HUES6 (cell line): ENCODE results near the gene PTDSS2.
"Not testable (repeated sequence)": the region's sequence is repeated elsewhere in the genome, so short reads cannot be mapped to it uniquely, and the experiment has no call there.

Experiments
- H3K27ac ChIP-seq: 2 replicates; pipeline ENCODE4 v1.7.0; 2013; ENCODE audit warnings: low read depth, mild to moderate bottlenecking, low read length, inconsistent platforms
- H3K27me3 ChIP-seq: 2 replicates; pipeline ENCODE4 v1.6.1; 2013; ENCODE audit warnings: low read length; ENCODE audit not compliant: control insufficient read depth, insufficient read depth
- H3K36me3 ChIP-seq: 2 replicates; pipeline ENCODE4 v1.6.1; 2013; ENCODE audit warnings: low read length; ENCODE audit not compliant: control insufficient read depth, insufficient read depth
- H3K4me1 ChIP-seq: 2 replicates; pipeline ENCODE4 v1.6.1; 2013; ENCODE audit warnings: low read length; ENCODE audit not compliant: control insufficient read depth, insufficient read depth
- H3K4me3 ChIP-seq: 2 replicates; pipeline ENCODE4 v1.5.1; 2013; ENCODE audit warnings: low read depth, low read length
- H3K9ac ChIP-seq: one replicate; pipeline ENCODE4 v1.6.1; 2013; ENCODE audit warnings: mild to moderate bottlenecking, low read length
- H3K9me3 ChIP-seq: 2 replicates; pipeline ENCODE4 v1.6.1; 2013; ENCODE audit warnings: low read depth, low read length; ENCODE audit not compliant: control insufficient read depth, insufficient read depth

The PTDSS2 gene

DNA sequence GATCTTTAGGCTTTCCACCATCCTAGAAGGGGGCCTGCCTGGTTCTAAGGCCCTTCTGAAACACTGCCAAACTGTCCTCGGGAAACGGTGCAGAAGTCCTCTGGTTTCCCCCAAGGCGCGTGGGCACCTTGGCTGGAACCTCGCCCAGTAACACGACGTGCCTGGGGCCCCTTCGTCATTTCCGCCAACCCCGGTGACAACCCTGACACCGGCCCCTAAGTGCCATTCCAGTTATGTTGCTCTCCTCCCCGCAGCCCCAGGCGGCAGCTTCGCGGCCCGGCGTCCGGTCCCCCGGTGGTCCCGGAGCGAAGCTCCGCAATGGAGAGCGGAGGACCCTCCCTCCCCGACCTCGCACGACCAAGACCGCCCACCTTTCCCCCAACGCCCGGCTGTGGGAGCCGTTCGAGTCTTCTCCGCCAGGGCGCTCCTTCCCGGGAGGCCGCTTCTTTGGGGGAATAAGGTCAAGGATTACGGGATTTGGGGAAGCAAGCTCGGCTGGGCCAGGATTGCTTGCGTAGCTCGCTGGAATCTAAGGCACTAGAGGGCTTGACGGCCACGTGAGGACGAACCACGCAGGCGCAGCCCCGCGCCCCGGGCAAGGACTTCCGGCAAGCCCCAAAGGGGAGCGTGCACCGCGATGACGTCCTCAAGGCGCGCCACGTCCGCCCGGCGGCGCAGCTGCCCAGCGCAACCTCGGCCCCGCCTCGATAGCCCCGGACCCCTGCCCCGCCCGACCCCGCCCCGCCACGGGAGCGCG, 56.3 kb downstream of the PTDSS2 start:
- no peaks in the 10 kb centered on the region for H3K9me3 ChIP-seq
- H3K4me1 ChIP-seq, result no peaks in the 10 kb centered on the region; the same call in 1 of the 2 replicates
- peaks cover 11% of the 10 kb centered on the region for H3K36me3 ChIP-seq
- no peaks in the 10 kb centered on the region for H3K27me3 ChIP-seq
- H3K9ac ChIP-seq, result peak overlapping the region; percentile 96
- H3K4me3 ChIP-seq, result peak overlapping the region; percentile 77
- H3K27ac ChIP-seq, result peak overlapping the region; percentile 97

DNA sequence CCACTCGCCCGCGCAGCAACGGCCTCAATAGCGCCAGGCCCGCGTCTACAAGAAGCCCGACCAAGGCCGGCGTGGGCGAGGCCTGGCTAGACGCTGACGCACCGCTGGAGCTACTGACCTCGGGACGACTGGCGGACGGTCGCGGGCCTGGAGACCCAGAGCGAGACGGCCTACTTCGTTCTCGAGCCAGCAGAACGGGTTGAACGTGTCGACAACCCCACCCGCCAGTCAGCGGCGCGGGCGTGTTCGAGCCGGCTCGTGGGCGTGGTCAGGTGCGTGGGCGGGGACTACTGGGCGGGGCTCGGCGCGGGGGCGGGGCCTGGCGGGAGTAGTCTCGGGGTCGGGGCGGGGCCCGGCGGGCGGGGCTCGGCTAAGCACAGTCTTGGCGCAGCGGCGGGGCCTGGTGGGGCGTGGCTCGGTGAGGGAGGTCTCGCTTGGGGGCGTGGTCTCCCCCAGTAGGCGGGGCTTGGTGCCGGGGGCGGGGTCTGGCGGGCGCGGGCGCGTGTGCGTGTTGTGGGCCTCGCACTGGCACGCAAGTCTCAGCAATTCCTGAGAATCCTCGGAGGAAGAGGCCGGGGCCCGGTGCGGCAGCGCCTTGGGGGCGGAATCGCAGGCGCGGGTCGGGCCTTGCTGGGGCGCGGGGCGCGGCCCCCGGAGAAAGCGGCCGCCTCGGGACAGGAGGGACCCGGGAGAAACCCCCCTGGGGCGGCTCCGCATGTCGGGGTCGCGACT, 57.1 kb downstream of the PTDSS2 start, which contains the start of gene RNH1:
Gene RNH1 (minus strand): TSS at position 248 of the 732 bp plus-strand sequence. CDS start 5,080 bp downstream, outside the sequence.
- H3K4me1 ChIP-seq, result no peaks in the 10 kb centered on the region; the same call in 1 of the 2 replicates
- H3K27me3 ChIP-seq, result no peaks in the 10 kb centered on the region
- H3K36me3 ChIP-seq, result peaks cover 4% of the 10 kb centered on the region
- H3K9me3 ChIP-seq, result no peaks in the 10 kb centered on the region
- peak within 1 kb of the TSS; percentile 96 for H3K9ac ChIP-seq
- peak within 1 kb of the TSS; percentile 92 for H3K4me3 ChIP-seq
- peak within 1 kb of the TSS; percentile 97 for H3K27ac ChIP-seq

DNA sequence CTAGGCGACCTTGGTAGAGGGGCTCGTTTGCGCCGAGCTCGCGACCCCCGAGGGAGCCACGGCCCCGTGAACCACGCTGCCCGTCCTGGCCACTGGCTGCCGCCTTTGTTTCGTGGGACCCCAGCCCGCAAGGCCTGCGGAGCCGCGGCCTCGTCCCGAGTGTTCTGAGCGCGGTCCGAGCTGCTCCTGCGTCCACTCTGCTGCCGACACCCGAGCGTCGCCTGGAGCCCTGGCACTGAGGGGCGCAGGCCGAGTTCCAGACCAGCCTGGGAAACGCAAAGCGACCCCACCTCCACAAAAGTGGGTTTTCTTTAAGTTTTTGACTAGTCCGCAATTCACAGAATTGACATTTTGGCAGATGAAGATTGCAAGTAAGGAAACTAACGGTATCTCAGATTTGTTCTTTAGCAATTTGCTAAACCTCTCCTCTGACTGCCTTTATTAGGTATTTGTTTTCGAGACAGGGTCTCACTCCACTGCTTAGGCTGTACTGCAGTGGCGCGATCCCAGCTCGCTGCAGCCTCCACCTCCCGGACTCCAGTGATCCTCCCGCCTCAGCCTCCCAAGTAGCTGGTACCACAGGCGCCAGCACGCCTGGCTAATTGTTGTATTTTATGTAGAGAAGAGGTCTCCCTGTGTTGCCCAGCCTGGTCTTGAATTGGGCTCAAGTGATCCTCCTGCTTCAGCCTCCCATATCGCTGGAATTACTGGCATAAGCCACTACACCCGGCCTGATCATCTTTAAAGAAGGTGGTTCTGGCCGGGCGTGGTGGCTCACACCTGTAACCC, 57.8 kb downstream of the PTDSS2 start:
- peak overlapping the region; percentile 92 for H3K4me3 ChIP-seq
- H3K4me1 ChIP-seq, result no peaks in the 10 kb centered on the region; the same call in 1 of the 2 replicates
- H3K27me3 ChIP-seq, result no peaks in the 10 kb centered on the region
- peak overlapping the region; percentile 78 for H3K9ac ChIP-seq
- H3K9me3 ChIP-seq, result no peaks in the 10 kb centered on the region
- H3K36me3 ChIP-seq, result peaks cover 4% of the 10 kb centered on the region
- H3K27ac ChIP-seq, result no peak overlapping the region

DNA sequence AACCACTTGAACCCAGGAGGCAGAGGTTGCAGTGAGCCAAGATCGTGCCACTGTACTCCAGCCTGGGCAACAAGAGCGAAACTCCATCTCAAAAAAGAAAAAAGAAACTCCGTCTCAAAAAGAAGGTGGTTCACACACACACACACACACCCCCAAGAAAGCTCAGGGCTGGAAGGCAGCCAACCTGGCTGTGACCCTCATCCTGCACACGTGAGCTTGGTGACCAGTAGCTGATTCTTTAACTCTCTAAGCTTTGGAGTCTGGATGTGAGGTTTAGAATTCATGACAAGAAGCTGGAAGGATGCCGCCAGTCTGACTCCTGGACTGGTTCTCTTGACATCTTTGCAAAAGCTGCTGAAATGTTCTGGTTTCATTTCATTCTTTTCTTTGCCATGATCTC, 58.9 kb downstream of the PTDSS2 start:
- no peak overlapping the region for H3K4me3 ChIP-seq
- no peaks in the 10 kb centered on the region for H3K9me3 ChIP-seq
- no peaks in the 10 kb centered on the region; the same call in 1 of the 2 replicates for H3K4me1 ChIP-seq
- peaks cover 4% of the 10 kb centered on the region for H3K36me3 ChIP-seq
- H3K9ac ChIP-seq, result no peak overlapping the region
- no peaks in the 10 kb centered on the region for H3K27me3 ChIP-seq
- H3K27ac ChIP-seq, result no peak overlapping the region

DNA sequence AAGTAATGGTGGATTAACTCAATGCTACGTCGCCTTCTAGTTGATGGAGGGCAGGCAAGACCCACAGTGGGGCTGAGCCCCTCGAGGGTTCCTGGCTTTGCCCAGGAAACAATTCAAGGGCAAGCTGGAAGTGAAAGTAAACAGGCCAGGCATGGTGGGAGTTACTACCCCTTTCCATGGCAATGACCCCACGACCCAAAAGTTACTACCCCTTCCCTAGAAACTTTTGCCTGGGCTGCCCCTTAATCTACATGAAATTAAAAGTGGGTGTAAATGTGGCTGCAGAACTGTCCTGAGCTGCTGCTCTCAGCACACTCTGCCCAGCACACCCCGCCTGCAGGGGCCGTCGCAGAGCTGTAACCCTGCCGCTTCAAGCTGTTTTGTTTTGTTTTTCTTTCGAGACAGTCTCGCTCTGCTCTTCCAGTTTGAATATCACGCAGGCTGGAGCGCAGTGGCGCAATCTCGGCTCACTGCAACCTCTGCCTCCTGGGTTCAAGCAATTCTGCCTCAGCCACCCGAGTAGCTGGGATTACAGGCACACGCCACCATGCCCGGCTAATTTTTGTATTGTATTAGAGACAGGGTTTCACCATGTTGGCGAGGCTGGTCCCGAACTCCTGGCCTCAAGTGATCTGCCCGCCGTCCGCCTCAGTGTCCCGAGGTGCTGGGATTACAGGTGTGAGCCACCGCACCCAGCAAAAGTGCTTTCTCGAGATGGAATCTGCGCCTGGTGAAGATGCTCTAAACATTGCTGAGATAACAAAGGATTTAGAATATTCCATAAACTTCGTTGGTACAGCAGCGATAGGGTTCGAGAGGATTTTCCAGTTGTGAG, 62.9 kb downstream of the PTDSS2 start:
- no peak overlapping the region for H3K4me3 ChIP-seq
- no peaks in the 10 kb centered on the region for H3K4me1 ChIP-seq
- peaks cover 4% of the 10 kb centered on the region for H3K36me3 ChIP-seq
- no peak overlapping the region for H3K9ac ChIP-seq
- H3K27ac ChIP-seq, result no peak overlapping the region
- no peaks in the 10 kb centered on the region for H3K27me3 ChIP-seq
- peaks cover 22% of the 10 kb centered on the region for H3K9me3 ChIP-seq

DNA sequence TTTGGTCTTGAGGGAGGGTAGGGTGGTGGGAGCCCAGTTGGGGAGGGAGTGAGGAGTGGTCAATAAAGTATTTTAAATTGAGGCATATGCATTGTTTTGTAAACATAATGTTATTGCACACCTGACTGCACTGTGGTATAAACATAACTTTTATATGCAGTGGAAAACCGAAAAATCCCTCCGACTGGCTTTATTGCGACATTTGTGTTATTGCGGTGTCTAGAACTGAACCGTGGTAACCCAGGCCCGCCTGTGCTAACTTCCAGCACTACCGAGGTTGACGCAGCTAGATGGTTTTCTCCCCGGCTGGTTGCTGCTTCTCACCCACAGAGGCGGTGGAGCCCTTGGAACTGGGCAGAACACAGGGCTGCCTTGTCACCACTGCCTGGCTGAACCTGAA, 64.5 kb downstream of the PTDSS2 start:
- peaks cover 26% of the 10 kb centered on the region for H3K9me3 ChIP-seq
- no peak overlapping the region for H3K27ac ChIP-seq
- no peak overlapping the region for H3K9ac ChIP-seq
- H3K27me3 ChIP-seq, result no peaks in the 10 kb centered on the region
- H3K4me3 ChIP-seq, result no peak overlapping the region
- no peaks in the 10 kb centered on the region for H3K4me1 ChIP-seq
- H3K36me3 ChIP-seq, result no peaks in the 10 kb centered on the region; the same call in none of the 2 replicates

DNA sequence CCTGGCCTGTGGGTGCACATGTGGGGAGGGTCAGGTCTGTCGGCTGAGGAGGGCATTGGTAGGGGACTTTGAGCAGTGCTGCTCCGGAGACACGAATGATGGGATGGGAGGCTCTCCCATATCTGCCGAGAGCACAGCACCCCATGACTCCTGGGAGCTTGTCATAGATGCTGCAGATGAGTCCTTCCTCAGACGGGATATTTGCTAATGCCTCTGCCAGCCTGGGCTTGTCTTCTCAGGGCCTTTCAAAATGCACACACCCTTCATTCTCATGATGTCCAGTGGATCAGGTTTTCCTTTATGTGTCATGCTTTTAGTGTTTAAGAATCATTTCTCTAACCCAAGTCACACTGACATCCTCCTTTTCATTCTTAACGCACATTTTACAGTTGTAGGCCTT, 65.1 kb downstream of the PTDSS2 start:
- H3K9me3 ChIP-seq, result peaks cover 26% of the 10 kb centered on the region
- H3K4me1 ChIP-seq, result no peaks in the 10 kb centered on the region
- no peaks in the 10 kb centered on the region; the same call in none of the 2 replicates for H3K36me3 ChIP-seq
- no peak overlapping the region for H3K9ac ChIP-seq
- no peaks in the 10 kb centered on the region for H3K27me3 ChIP-seq
- no peak overlapping the region for H3K4me3 ChIP-seq
- H3K27ac ChIP-seq, result no peak overlapping the region

DNA sequence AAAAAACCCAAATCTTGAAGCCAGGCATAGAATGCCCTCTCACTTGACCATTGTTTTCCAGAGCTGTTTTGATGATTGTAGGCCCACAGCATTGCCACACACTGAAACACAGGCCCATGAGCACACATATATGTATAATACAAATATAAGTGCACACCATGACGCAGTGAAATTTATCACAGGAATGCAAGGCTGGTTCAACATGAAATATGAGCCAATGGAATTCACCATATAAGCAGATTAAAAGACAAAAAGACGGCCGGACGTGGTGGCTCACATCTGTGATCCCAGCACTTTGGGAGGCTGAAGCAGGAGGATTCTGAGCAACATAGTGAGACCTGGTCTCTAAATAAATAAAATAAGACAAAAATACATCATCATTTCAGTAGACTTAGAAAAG, 66.3 kb downstream of the PTDSS2 start:
- Histone ChIP-seq H3K36me3 (no peaks in the 10 kb centered on the region; the same call in 1 of the 2 replicates), H3K27ac (no peak overlapping the region), H3K4me3 (no peak overlapping the region), H3K4me1 (no peaks in the 10 kb centered on the region), H3K9me3 (peaks cover 26% of the 10 kb centered on the region), H3K9ac (no peak overlapping the region), H3K27me3 (no peaks in the 10 kb centered on the region)

DNA sequence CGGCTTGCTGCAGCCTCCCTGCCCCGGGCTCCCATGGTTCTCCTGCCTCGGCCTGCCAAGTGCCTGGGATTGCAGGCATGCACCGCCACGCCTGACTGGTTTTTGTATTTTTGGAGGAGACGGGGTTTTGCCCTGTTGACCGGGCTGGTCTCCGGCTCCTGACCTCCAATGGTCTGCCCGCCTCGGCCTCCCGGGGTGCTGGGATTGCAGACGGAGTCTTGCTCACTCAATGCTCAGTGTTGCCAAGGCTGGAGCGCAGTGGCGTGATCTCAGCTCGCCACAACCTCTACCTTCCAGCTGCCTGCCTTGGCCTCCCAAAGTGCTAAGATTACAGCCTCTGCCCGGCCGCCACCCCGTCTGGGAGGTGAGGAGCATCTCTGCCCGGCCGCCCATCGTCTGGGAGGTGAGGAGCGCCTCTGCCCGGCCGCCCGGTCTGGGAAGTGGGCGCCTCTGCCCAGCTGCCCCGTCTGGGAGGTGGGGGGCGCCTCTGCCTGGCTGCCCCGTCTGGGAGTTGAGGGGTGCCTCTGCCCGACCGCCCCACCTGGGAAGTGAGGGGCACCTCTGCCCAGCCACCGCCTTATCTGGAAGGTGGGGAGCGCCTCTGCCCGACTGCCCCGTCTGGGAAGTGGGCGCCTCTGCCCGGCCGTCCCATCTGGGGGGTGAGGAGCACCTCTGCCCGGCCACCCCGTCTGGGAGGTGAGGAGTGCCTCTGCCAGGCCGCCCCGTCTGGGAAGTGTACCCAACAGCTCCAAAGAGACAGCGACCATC, 67.0 kb downstream of the PTDSS2 start:
- H3K27ac ChIP-seq, H3K36me3 ChIP-seq, H3K27me3 ChIP-seq, H3K4me3 ChIP-seq, H3K9ac ChIP-seq, H3K4me1 ChIP-seq: not testable (repeated sequence)
- H3K9me3 ChIP-seq, result peaks cover 26% of the 10 kb centered on the region
